Loucy (cell line): ENCODE results near the gene MAN2A2.

Experiments
- H2AFZ ChIP-seq: fragments of 200-600 bp; sonication (generic); 2 replicates; pipeline ENCODE4 v1.6.0; 2016; ENCODE audit warnings: antibody characterized with exemption, mild to moderate bottlenecking, low read length, moderate library complexity
- H3F3A ChIP-seq: fragments of 200-600 bp; 2 replicates; pipeline ENCODE4 v1.6.0; 2016; ENCODE audit warnings: antibody characterized with exemption, low read depth, mild to moderate bottlenecking
- H3K27me3 ChIP-seq: fragments of 200-600 bp; sonication (generic); 2 replicates; pipeline ENCODE4 v1.6.1; 2014; ENCODE audit warnings: low read length, mild to moderate bottlenecking; ENCODE audit not compliant: insufficient read depth, poor library complexity, severe bottlenecking
- H3K36me3 ChIP-seq: fragments of 200-600 bp; sonication (generic); 2 replicates; pipeline ENCODE4 v1.6.1; 2016; ENCODE audit warnings: low read length; ENCODE audit not compliant: insufficient read depth
- H3K4me1 ChIP-seq: fragments of 200-600 bp; sonication (generic); 2 replicates; pipeline ENCODE4 v1.5.1; 2014; ENCODE audit warnings: low read length, mild to moderate bottlenecking; ENCODE audit not compliant: insufficient read depth, poor library complexity, severe bottlenecking
- H3K4me2 ChIP-seq: fragments of 200-600 bp; sonication (generic); 2 replicates; pipeline ENCODE4 v1.6.0; 2014; ENCODE audit warnings: antibody characterized with exemption, low read length, low read depth, mild to moderate bottlenecking; ENCODE audit not compliant: poor library complexity, severe bottlenecking
- H3K4me3 ChIP-seq: fragments of 200-600 bp; sonication (generic); 2 replicates; pipeline ENCODE4 v1.5.1; 2014; ENCODE audit warnings: low read length, mild to moderate bottlenecking, mixed read lengths; ENCODE audit not compliant: poor library complexity, severe bottlenecking
- H3K79me2 ChIP-seq: fragments of 200-600 bp; sonication (generic); 2 replicates; pipeline ENCODE4 v1.6.1; 2014; ENCODE audit warnings: low read length; ENCODE audit not compliant: insufficient read depth
- H3K9ac ChIP-seq: fragments of 200-600 bp; sonication (generic); 2 replicates; pipeline ENCODE4 v1.6.0; 2014; ENCODE audit warnings: mild to moderate bottlenecking, low read depth, low read length, moderate library complexity; ENCODE audit not compliant: poor library complexity, severe bottlenecking
- H3K9me2 ChIP-seq: fragments of 200-600 bp; sonication (generic); replicated peaks from 2 replicates; pipeline ENCODE4 v1.6.1; 2016; ENCODE audit warnings: low read depth, low read length, mixed read lengths
- H3K9me3 ChIP-seq: fragments of 200-600 bp; sonication (generic); 2 replicates; pipeline ENCODE4 v1.6.1; 2014; ENCODE audit warnings: mild to moderate bottlenecking, antibody characterized with exemption, low read length, low read depth; ENCODE audit not compliant: insufficient read depth
- H4K20me1 ChIP-seq: fragments of 200-600 bp; sonication (generic); 2 replicates; pipeline ENCODE4 v1.6.0; 2014; ENCODE audit warnings: antibody characterized with exemption, low read length, mild to moderate bottlenecking; ENCODE audit not compliant: insufficient read depth, poor library complexity, severe bottlenecking
- EZH2phosphoT487 ChIP-seq: fragments of 200-600 bp; IDR thresholded peaks from 2 replicates; pipeline ENCODE4 v1.6.1; 2018; ENCODE audit warnings: antibody characterized with exemption, mild to moderate bottlenecking, moderate library complexity, borderline replicate concordance
- TF ChIP-seq, protein P1 (sequence below): fragments of 200-600 bp; sonication (generic); conservative IDR thresholded peaks from 2 replicates; pipeline ENCODE4 v1.5.1; 2014; ENCODE audit warnings: mild to moderate bottlenecking, antibody characterized with exemption, low read length

Gene MAN2A2

DNA sequence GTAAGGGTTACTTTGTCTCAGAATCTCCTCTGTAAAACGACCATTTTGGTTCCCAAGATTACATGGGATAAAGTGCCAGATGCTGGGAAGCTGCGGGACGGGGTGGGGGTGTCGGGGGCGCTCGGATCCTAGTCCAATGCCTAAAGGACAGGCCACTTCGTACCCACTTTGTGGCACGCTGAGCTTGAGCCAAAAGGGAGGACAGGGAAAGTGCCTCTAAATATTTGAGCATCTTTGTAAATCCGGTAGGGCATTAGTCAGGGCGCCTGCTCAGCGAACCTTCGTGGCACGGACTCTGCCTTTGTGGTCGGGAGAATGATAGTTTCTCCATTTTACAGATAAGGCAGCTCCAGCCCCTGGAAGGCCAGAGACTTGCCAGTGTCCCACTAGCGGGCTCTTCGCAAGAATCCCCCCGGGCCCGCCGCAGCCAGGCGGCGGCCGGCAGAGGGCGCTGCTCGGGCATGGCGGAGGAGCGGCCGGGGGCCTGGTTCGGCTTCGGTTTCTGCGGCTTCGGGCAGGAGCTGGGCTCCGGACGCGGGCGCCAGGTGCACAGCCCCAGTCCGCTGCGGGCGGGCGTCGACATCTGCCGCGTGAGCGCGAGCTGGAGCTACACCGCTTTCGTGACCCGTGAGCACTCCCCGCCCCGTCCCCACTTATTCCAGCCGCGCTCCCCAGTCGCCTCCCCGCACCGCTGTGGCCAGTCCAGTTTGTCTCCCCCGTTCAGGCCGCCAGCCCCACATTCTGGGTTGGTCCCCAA, 53.4 kb downstream of the MAN2A2 start:
- TF ChIP-seq EZH2phosphoT487: no peak
- TF ChIP-seq, protein P1, sequence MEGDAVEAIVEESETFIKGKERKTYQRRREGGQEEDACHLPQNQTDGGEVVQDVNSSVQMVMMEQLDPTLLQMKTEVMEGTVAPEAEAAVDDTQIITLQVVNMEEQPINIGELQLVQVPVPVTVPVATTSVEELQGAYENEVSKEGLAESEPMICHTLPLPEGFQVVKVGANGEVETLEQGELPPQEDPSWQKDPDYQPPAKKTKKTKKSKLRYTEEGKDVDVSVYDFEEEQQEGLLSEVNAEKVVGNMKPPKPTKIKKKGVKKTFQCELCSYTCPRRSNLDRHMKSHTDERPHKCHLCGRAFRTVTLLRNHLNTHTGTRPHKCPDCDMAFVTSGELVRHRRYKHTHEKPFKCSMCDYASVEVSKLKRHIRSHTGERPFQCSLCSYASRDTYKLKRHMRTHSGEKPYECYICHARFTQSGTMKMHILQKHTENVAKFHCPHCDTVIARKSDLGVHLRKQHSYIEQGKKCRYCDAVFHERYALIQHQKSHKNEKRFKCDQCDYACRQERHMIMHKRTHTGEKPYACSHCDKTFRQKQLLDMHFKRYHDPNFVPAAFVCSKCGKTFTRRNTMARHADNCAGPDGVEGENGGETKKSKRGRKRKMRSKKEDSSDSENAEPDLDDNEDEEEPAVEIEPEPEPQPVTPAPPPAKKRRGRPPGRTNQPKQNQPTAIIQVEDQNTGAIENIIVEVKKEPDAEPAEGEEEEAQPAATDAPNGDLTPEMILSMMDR: 0 out of 2 replicates have a peak, but pooled peaks have one; percentile 11
- Histone ChIP-seq H3K9ac (peak overlapping the region; percentile 99), H3K9me2 (no peaks in the 10 kb centered on the region), H4K20me1 (peaks cover 8% of the 10 kb centered on the region), H3F3A (no peaks in the 10 kb centered on the region), H3K36me3 (peaks cover 40% of the 10 kb centered on the region; the same call in 1 of the 2 replicates), H3K9me3 (no peaks in the 10 kb centered on the region), H3K4me2 (peak overlapping the region; percentile 99), H3K4me3 (peak overlapping the region; percentile 95), H3K79me2 (peaks cover 39% of the 10 kb centered on the region), H3K27me3 (no peaks in the 10 kb centered on the region), H3K4me1 (peaks cover 14% of the 10 kb centered on the region), H2AFZ (no peak overlapping the region)

DNA sequence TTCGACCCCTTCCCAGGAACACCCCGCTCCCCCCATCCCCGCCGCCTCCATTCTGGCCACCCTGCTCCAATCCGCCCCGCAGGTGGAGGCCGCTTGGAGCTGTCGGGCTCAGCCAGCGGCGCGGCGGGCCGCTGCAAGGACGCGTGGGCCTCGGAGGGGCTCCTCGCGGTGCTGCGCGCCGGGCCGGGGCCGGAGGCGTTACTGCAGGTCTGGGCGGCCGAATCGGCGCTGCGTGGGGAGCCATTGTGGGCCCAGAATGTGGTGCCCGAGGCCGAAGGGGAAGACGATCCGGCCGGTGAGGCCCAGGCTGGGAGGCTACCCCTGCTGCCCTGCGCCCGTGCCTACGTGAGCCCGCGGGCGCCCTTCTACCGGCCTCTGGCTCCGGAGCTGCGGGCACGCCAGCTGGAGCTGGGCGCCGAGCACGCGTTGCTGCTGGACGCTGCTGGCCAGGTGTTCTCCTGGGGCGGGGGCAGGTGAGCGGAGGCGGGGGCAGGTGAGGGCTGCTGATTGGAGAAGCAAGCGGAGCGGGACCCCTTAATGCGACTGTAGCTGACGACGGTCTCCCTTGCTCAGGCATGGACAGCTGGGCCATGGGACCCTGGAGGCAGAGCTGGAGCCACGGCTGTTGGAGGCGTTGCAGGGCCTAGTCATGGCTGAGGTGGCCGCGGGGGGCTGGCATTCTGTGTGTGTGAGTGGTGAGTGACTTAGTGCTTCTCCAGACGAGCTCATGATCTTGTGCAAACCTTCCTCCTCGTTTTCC, 54.1 kb downstream of the MAN2A2 start:
- H3F3A ChIP-seq: no peaks in the 10 kb centered on the region
- peak overlapping the region; percentile 95 for H3K4me3 ChIP-seq
- peak overlapping the region; percentile 99 for H3K4me2 ChIP-seq
- no peak overlapping the region for H2AFZ ChIP-seq
- no peak for TF ChIP-seq EZH2phosphoT487
- TF ChIP-seq, protein P1: no peak
- H3K79me2 ChIP-seq: peaks cover 39% of the 10 kb centered on the region
- peaks cover 14% of the 10 kb centered on the region for H3K4me1 ChIP-seq
- no peak overlapping the region for H3K9ac ChIP-seq
- H3K9me3 ChIP-seq: no peaks in the 10 kb centered on the region
- H3K9me2 ChIP-seq: no peaks in the 10 kb centered on the region
- H4K20me1 ChIP-seq: peaks cover 8% of the 10 kb centered on the region
- H3K36me3 ChIP-seq: peaks cover 40% of the 10 kb centered on the region; the same call in 1 of the 2 replicates
- no peaks in the 10 kb centered on the region for H3K27me3 ChIP-seq

GRCh38 chr15:90957791-90958190, 54.7 kb downstream of the MAN2A2 start:
- no peaks in the 10 kb centered on the region for H3K9me3 ChIP-seq
- TF ChIP-seq EZH2phosphoT487: no peak
- TF ChIP-seq, protein P1: no peak
- H3K36me3 ChIP-seq: peaks cover 36% of the 10 kb centered on the region; the same call in 1 of the 2 replicates
- peak overlapping the region; percentile 99 for H3K4me2 ChIP-seq
- H4K20me1 ChIP-seq: peaks cover 8% of the 10 kb centered on the region
- H2AFZ ChIP-seq: no peak overlapping the region
- H3K4me1 ChIP-seq: peaks cover 14% of the 10 kb centered on the region
- peaks cover 39% of the 10 kb centered on the region for H3K79me2 ChIP-seq
- H3K9me2 ChIP-seq: no peaks in the 10 kb centered on the region
- H3F3A ChIP-seq: no peaks in the 10 kb centered on the region
- no peak overlapping the region for H3K9ac ChIP-seq
- H3K27me3 ChIP-seq: no peaks in the 10 kb centered on the region
- H3K4me3 ChIP-seq: no peak overlapping the region
